Measurements from ENCODE around the gene SNX32.
"Not testable (repeated sequence)": the region's sequence is repeated elsewhere in the genome, so short reads cannot be mapped to it uniquely, and the experiment has no call there.

SNX32 gene

GRCh38 chr11:65817835-65818680, 15.7 kb upstream of the SNX32 start:
- Histone ChIP-seq H3K9ac (ENCODE audit: low read length) (peak overlapping the region; percentile 68), H3K4me1 (ENCODE audit: control insufficient read depth, insufficient read depth, low read length) (peaks cover 28% of the 10 kb centered on the region), H3K36me3 (ENCODE audit: control insufficient read depth, insufficient read depth, low read length) (no peaks in the 10 kb centered on the region), H3K4me3 (ENCODE audit: low read length) (peak overlapping the region; percentile 54), H3K9me3 (ENCODE audit: control insufficient read depth, low read length) (no peaks in the 10 kb centered on the region), H3K27me3 (ENCODE audit: control insufficient read depth, insufficient read depth, low read length) (no peaks in the 10 kb centered on the region)

- no peak overlapping the region for H3K9ac ChIP-seq (ENCODE audit: low read length)
- no peak overlapping the region for H3K4me3 ChIP-seq (ENCODE audit: low read length)
- no peaks in the 10 kb centered on the region for H3K27me3 ChIP-seq (ENCODE audit: control insufficient read depth, insufficient read depth, low read length)
- H3K4me1 ChIP-seq (ENCODE audit: control insufficient read depth, insufficient read depth, low read length), result peaks cover 22% of the 10 kb centered on the region
- H3K36me3 ChIP-seq (ENCODE audit: control insufficient read depth, insufficient read depth, low read length), result no peaks in the 10 kb centered on the region
- H3K9me3 ChIP-seq (ENCODE audit: control insufficient read depth, low read length), result no peaks in the 10 kb centered on the region
These were observed 12.7 kb upstream of the SNX32 start for GRCh38 chr11:65821107-65821506.

- Histone ChIP-seq H3K9me3 (ENCODE audit: control insufficient read depth, low read length) (no peaks in the 10 kb centered on the region), H3K9ac (ENCODE audit: low read length) (no peak overlapping the region), H3K4me3 (ENCODE audit: low read length) (no peak overlapping the region), H3K4me1 (ENCODE audit: control insufficient read depth, insufficient read depth, low read length) (peaks cover 22% of the 10 kb centered on the region), H3K27me3 (ENCODE audit: control insufficient read depth, insufficient read depth, low read length) (no peaks in the 10 kb centered on the region), H3K36me3 (ENCODE audit: control insufficient read depth, insufficient read depth, low read length) (no peaks in the 10 kb centered on the region)
These were observed 10.8 kb upstream of the SNX32 start for GRCh38 chr11:65822776-65823528.

GRCh38 chr11:65826984-65827735, 6.6 kb upstream of the SNX32 start:
- H3K27me3 ChIP-seq (ENCODE audit: control insufficient read depth, insufficient read depth, low read length), result peaks cover 7% of the 10 kb centered on the region
- no peaks in the 10 kb centered on the region for H3K9me3 ChIP-seq (ENCODE audit: control insufficient read depth, low read length)
- no peak overlapping the region for H3K9ac ChIP-seq (ENCODE audit: low read length)
- no peaks in the 10 kb centered on the region for H3K36me3 ChIP-seq (ENCODE audit: control insufficient read depth, insufficient read depth, low read length)
- peaks cover 13% of the 10 kb centered on the region for H3K4me1 ChIP-seq (ENCODE audit: control insufficient read depth, insufficient read depth, low read length)
- H3K4me3 ChIP-seq (ENCODE audit: low read length), result no peak overlapping the region

- H3K9me3 ChIP-seq (ENCODE audit: control insufficient read depth, low read length), result no peaks in the 10 kb centered on the region
- no peak overlapping the region for H3K9ac ChIP-seq (ENCODE audit: low read length)
- no peak overlapping the region for H3K4me3 ChIP-seq (ENCODE audit: low read length)
- H3K4me1 ChIP-seq (ENCODE audit: control insufficient read depth, insufficient read depth, low read length), result peaks cover 13% of the 10 kb centered on the region
- H3K27me3 ChIP-seq (ENCODE audit: control insufficient read depth, insufficient read depth, low read length), result peaks cover 18% of the 10 kb centered on the region
- H3K36me3 ChIP-seq (ENCODE audit: control insufficient read depth, insufficient read depth, low read length), result no peaks in the 10 kb centered on the region
These were observed 4.3 kb upstream of the SNX32 start for GRCh38 chr11:65829459-65829858.

- not testable (repeated sequence) for H3K9me3 ChIP-seq (ENCODE audit: control insufficient read depth, low read length); H3K9ac ChIP-seq (ENCODE audit: low read length); H3K36me3 ChIP-seq (ENCODE audit: control insufficient read depth, insufficient read depth, low read length); H3K4me3 ChIP-seq (ENCODE audit: low read length)
- Histone ChIP-seq H3K4me1 (ENCODE audit: control insufficient read depth, insufficient read depth, low read length) (peaks cover 13% of the 10 kb centered on the region), H3K27me3 (ENCODE audit: control insufficient read depth, insufficient read depth, low read length) (peaks cover 18% of the 10 kb centered on the region)
These were observed 1.5 kb upstream of the SNX32 start for GRCh38 chr11:65832231-65832630.

- H3K9ac ChIP-seq (ENCODE audit: low read length), result no peak overlapping the region
- H3K9me3 ChIP-seq (ENCODE audit: control insufficient read depth, low read length), result no peaks in the 10 kb centered on the region
- peaks cover 17% of the 10 kb centered on the region for H3K27me3 ChIP-seq (ENCODE audit: control insufficient read depth, insufficient read depth, low read length)
- H3K4me3 ChIP-seq (ENCODE audit: low read length), result peak overlapping the region; percentile 67
- H3K4me1 ChIP-seq (ENCODE audit: control insufficient read depth, insufficient read depth, low read length), result peaks cover 13% of the 10 kb centered on the region
- no peaks in the 10 kb centered on the region for H3K36me3 ChIP-seq (ENCODE audit: control insufficient read depth, insufficient read depth, low read length)
These were observed 439 bp downstream of the SNX32 start for GRCh38 chr11:65834202-65834601.

- H3K36me3 ChIP-seq (ENCODE audit: control insufficient read depth, insufficient read depth, low read length), result no peaks in the 10 kb centered on the region
- H3K9me3 ChIP-seq (ENCODE audit: control insufficient read depth, low read length), result no peaks in the 10 kb centered on the region
These were observed 8.4 kb downstream of the SNX32 start for GRCh38 chr11:65842144-65842543.

GRCh38 chr11:65843811-65844210, 10.0 kb downstream of the SNX32 start:
- Histone ChIP-seq H3K36me3 (ENCODE audit: control insufficient read depth, insufficient read depth, low read length) (no peaks in the 10 kb centered on the region), H3K9ac (ENCODE audit: low read length) (no peak overlapping the region), H3K4me3 (ENCODE audit: low read length) (no peak overlapping the region), H3K27me3 (ENCODE audit: control insufficient read depth, insufficient read depth, low read length) (no peaks in the 10 kb centered on the region), H3K9me3 (ENCODE audit: control insufficient read depth, low read length) (no peaks in the 10 kb centered on the region), H3K4me1 (ENCODE audit: control insufficient read depth, insufficient read depth, low read length) (peaks cover 5% of the 10 kb centered on the region)

More at GRCh38 chr11:65842144-65842543, 8.4 kb downstream of the SNX32 start:
- H3K4me1 ChIP-seq (ENCODE audit: control insufficient read depth, insufficient read depth, low read length), result peaks cover 5% of the 10 kb centered on the region
- no peaks in the 10 kb centered on the region for H3K27me3 ChIP-seq (ENCODE audit: control insufficient read depth, insufficient read depth, low read length)
- no peak overlapping the region for H3K4me3 ChIP-seq (ENCODE audit: low read length)
- no peak overlapping the region for H3K9ac ChIP-seq (ENCODE audit: low read length)

GRCh38 chr11:65844231-65844872, 10.6 kb downstream of the SNX32 start:
- Histone ChIP-seq H3K4me3 (ENCODE audit: low read length) (no peak overlapping the region), H3K4me1 (ENCODE audit: control insufficient read depth, insufficient read depth, low read length) (peaks cover 10% of the 10 kb centered on the region), H3K36me3 (ENCODE audit: control insufficient read depth, insufficient read depth, low read length) (no peaks in the 10 kb centered on the region)

GRCh38 chr11:65847746-65848145, 14.0 kb downstream of the SNX32 start:
- Histone ChIP-seq H3K9ac (ENCODE audit: low read length) (no peak overlapping the region), H3K4me3 (ENCODE audit: low read length) (no peak overlapping the region), H3K9me3 (ENCODE audit: control insufficient read depth, low read length) (peaks cover 5% of the 10 kb centered on the region), H3K36me3 (ENCODE audit: control insufficient read depth, insufficient read depth, low read length) (peaks cover 19% of the 10 kb centered on the region), H3K4me1 (ENCODE audit: control insufficient read depth, insufficient read depth, low read length) (peaks cover 41% of the 10 kb centered on the region), H3K27me3 (ENCODE audit: control insufficient read depth, insufficient read depth, low read length) (no peaks in the 10 kb centered on the region)

More at GRCh38 chr11:65844231-65844872, 10.6 kb downstream of the SNX32 start:
- H3K27me3 ChIP-seq (ENCODE audit: control insufficient read depth, insufficient read depth, low read length), result no peaks in the 10 kb centered on the region
- no peak overlapping the region for H3K9ac ChIP-seq (ENCODE audit: low read length)
- no peaks in the 10 kb centered on the region for H3K9me3 ChIP-seq (ENCODE audit: control insufficient read depth, low read length)
